Endothelial cell of umbilical vein (primary cell): Measurements from ENCODE around the gene DDIT3.
"Not testable (repeated sequence)": the region's sequence is repeated elsewhere in the genome, so short reads cannot be mapped to it uniquely, and the experiment has no call there.

Source experiments
- EZH2 ChIP-seq: IDR thresholded peaks from 2 replicates; pipeline ENCODE4 v1.6.1; 2012; ENCODE audit warnings: borderline replicate concordance, low read depth, mild to moderate bottlenecking, moderate library complexity, low read length, inconsistent platforms; ENCODE audit not compliant: severe bottlenecking
- FOS ChIP-seq: IDR thresholded peaks from 2 replicates; pipeline ENCODE4 v1.6.1; 2011; ENCODE audit warnings: mild to moderate bottlenecking, low read length, moderate library complexity, borderline replicate concordance; ENCODE audit not compliant: insufficient read depth
- GATA2 ChIP-seq: IDR thresholded peaks from 2 replicates; pipeline ENCODE4 v1.7.0; 2011; ENCODE audit warnings: low read depth, mild to moderate bottlenecking, moderate library complexity, mixed read lengths, low read length; ENCODE audit not compliant: insufficient read length, insufficient read depth
- JUN ChIP-seq: IDR thresholded peaks from 2 replicates; pipeline ENCODE4 v1.6.1; 2011; ENCODE audit warnings: borderline replicate concordance, low read depth; ENCODE audit not compliant: insufficient read length, insufficient read depth
- MYC ChIP-seq: IDR thresholded peaks from one replicate; pipeline ENCODE4 v1.6.1; 2011; ENCODE audit warnings: mild to moderate bottlenecking, low read depth, low read length
- POLR2A ChIP-seq: IDR thresholded peaks from 2 replicates; pipeline ENCODE4 v1.6.1; 2012; ENCODE audit warnings: low read depth, mild to moderate bottlenecking, control low read depth, low read length
- POLR2AphosphoS5 ChIP-seq: IDR thresholded peaks from 2 replicates; pipeline ENCODE4 v1.6.1; 2012; ENCODE audit warnings: low read depth, mild to moderate bottlenecking, control low read depth, low read length, moderate library complexity; ENCODE audit not compliant: insufficient read depth
- TF ChIP-seq, protein P1 (sequence below): IDR thresholded peaks from 2 replicates; pipeline ENCODE4 v1.6.1; 2011; ENCODE audit not compliant: insufficient read depth, insufficient read length

DNA sequence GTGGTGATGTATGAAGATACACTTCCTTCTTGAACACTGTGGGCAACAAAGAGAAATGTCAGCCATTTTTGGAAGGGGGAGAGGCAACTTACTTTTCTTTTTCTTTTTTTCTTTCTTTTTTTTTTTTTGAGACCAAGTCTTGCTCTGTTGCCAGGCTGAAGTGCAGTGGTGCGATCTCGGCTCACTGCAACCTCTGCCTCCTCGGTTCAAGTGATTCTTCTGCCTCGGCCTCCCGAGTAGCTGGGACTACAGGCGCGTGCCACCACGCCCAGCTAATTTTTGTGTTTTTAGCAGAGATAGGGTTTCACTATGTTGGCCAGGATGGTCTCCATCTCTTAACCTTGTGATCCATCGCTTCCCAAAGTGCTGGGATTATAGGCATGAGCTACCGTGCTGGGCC lies 2.6 kb downstream of the DDIT3 start:
- not testable (repeated sequence) for TF ChIP-seq POLR2A, MYC, EZH2, JUN, FOS, POLR2AphosphoS5, GATA2
- TF ChIP-seq, protein P1, sequence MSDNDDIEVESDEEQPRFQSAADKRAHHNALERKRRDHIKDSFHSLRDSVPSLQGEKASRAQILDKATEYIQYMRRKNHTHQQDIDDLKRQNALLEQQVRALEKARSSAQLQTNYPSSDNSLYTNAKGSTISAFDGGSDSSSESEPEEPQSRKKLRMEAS: not testable (repeated sequence)
